Prostate gland (tissue), 2 donors: ENCODE data around the gene SULT2A1. TPM values are rescaled to one million over a fixed set of nuclear protein-coding genes. Genes with fewer than 3 reads are reported as not detected.
"Not testable (repeated sequence)": the region's sequence is repeated elsewhere in the genome, so short reads cannot be mapped to it uniquely, and the experiment has no call there.

Experiments
- DNase-seq: peaks from one replicate; pipeline ENCODE4 v3.0.0-alpha.2; 2019; ENCODE audit warnings: low spot score
- H3K27ac ChIP-seq, 2 donors: fragments of 200-600 bp; sonication (generic); 2 replicates each; pipeline ENCODE4 v1.5.1; 2017 to 2019
- H3K27me3 ChIP-seq: fragments of 200-600 bp; sonication (generic); replicated peaks from 2 replicates; pipeline ENCODE4 v1.5.1; 2019; ENCODE audit not compliant: insufficient read depth
- H3K36me3 ChIP-seq, 2 donors: fragments of 200-600 bp; sonication (generic); 1 replicate in 1 of 2; 2 replicates in 1 of 2; pipeline versions ENCODE4 v1.5.1 to v1.8.1; 2017 to 2019
- H3K4me1 ChIP-seq: fragments of 200-600 bp; sonication (generic); replicated peaks from 2 replicates; pipeline ENCODE4 v1.5.1; 2019
- H3K4me3 ChIP-seq, 2 donors: fragments of 200-600 bp; sonication (generic); 2 replicates each; pipeline ENCODE4 v1.5.1; 2017 to 2019
- H3K9me3 ChIP-seq: fragments of 200-600 bp; sonication (generic); 2 replicates; pipeline ENCODE4 v1.5.1; 2017
- CTCF ChIP-seq, 4 experiments: fragments of 200-600 bp in 2 of 4; fragments of 450-650 bp in 2 of 4; sonication (generic) in 2 of 4; IDR thresholded peaks; 1 replicate in 3 of 4; 2 replicates in 1 of 4; pipeline ENCODE4 v1.5.1; 2016 to 2019; ENCODE audit warnings: antibody characterized with exemption in 4 of 4, mild to moderate bottlenecking in 2 of 4, moderate library complexity in 2 of 4
- POLR2A ChIP-seq: fragments of 450-650 bp; IDR thresholded peaks from one replicate; pipeline ENCODE4 v1.6.1; 2016; ENCODE audit warnings: antibody characterized with exemption, mild to moderate bottlenecking
- POLR2AphosphoS5 ChIP-seq: sonication (generic); formaldehyde crosslinking; IDR thresholded peaks from one replicate; pipeline ENCODE4 v1.6.1; 2017; ENCODE audit warnings: antibody characterized with exemption
- WGBS: methylation state at CpG from one replicate; pipeline ENCODE4 v1.1.5; 2018; 5-methylcytosine and 5-hydroxymethylcytosine counted together
- intact Hi-C: fragments of 100-400 bp; cut with DNase I; formaldehyde crosslinking; loops from one replicate; pipeline ENCODE4 v1.14.2; 2022
- total RNA-seq, 2 donors: library from RNA; depleted of rRNA; stranded (reverse); fragments of >200 nt; gene quantifications; one replicate each; pipeline ENCODE4 v1.1.0, GENCODE V29; 2016

Gene SULT2A1
- total RNA-seq, 2 donors from 2014 or later, result not detected

DNA sequence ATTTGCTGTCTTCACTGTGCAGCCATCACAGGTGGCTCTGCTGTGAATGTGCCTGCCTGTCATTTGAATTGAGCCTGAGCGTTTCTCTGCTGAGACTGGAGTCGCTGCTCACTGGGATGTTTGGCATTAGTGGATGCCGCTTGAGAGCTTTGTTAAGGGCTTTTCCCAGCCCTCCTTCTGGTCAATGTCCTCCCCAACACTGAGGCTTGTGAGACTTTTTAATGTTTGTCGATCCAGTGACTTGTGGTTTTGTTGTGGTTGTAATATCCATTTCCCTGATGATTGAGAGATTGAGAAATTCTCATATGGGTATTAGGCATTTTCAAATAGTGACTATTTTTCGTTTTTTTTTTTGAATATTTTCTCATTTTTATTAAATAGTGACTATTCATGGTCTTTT is 24.5 kb downstream of the SULT2A1 start:
- 92% methylated on average over 5 of the region's 5 CpGs for WGBS
- DNase-seq, result no peak
- H3K36me3 ChIP-seq, result no peaks in the 10 kb centered on the region
- H3K27ac ChIP-seq, result no peak overlapping the region
- TF ChIP-seq POLR2A (no peak), CTCF (IDR thresholded peaks at IDR 0.05) (no peak), POLR2AphosphoS5 (no peak)
- H3K27me3 ChIP-seq, result no peaks in the 10 kb centered on the region
- intact Hi-C loops, result loop anchor here (10.0 kb wide), 1 partner anchor 47 kb away; no protein-coding TSS in a partner anchor
- H3K9me3 ChIP-seq, result no peaks in the 10 kb centered on the region
- H3K4me1 ChIP-seq, result no peaks in the 10 kb centered on the region
- no peak overlapping the region for H3K4me3 ChIP-seq

- 78% methylated on average over 6 of the region's 34 CpGs for WGBS
- intact Hi-C loops, result loop anchor here (10.0 kb wide), 1 partner anchor 46 kb away; no protein-coding TSS in a partner anchor
Measured at GRCh38 chr19:47860602-47861297, 25.4 kb downstream of the SULT2A1 start.

DNA sequence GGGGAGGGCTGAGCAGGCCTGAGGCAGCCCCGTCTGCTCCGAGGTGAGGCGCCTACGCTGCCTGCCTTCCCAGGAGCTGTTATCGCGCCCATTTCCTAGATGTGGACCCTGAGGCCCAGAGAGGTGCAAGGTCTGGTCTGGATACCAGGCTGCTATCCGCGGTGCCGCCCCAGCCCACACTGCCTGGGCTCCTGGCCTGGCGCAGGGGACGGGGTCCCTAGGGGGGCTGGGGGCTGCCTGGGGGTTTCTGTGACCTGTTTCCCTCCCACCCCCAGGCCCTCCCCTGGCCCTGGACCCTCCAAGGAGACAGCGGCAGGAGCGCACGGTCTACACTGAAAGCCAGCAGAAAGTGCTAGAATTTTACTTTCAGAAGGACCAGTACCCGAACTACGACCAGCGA is 26.3 kb downstream of the SULT2A1 start:
- not testable (repeated sequence) for H3K36me3 ChIP-seq, DNase-seq, H3K27ac ChIP-seq, H3K4me1 ChIP-seq, H3K9me3 ChIP-seq, H3K4me3 ChIP-seq, H3K27me3 ChIP-seq
- WGBS, result 95% methylated on average over 5 of the region's 17 CpGs
- intact Hi-C loops, result loop anchor here (10.0 kb wide), 1 partner anchor 45 kb away; no protein-coding TSS in a partner anchor

More at GRCh38 chr19:47860602-47861297, 25.4 kb downstream of the SULT2A1 start:
- no peaks in the 10 kb centered on the region for H3K36me3 ChIP-seq
- no peaks in the 10 kb centered on the region for H3K4me1 ChIP-seq
- H3K27me3 ChIP-seq, result no peaks in the 10 kb centered on the region
- no peak overlapping the region for H3K4me3 ChIP-seq
- no peaks in the 10 kb centered on the region for H3K9me3 ChIP-seq
- no peak for DNase-seq
- no peak overlapping the region for H3K27ac ChIP-seq
- no peak for TF ChIP-seq CTCF (IDR thresholded peaks at IDR 0.05)
- no peak for TF ChIP-seq POLR2AphosphoS5
- TF ChIP-seq POLR2A, result no peak

GRCh38 chr19:47858646-47859285 is 27.3 kb downstream of the SULT2A1 start, which contains the start of gene TPRX2:
Gene TPRX2, plus strand, starts transcription at chr19:47859235. Its CDS starts 12 bp downstream, at chr19:47859247.
- H3K27me3 ChIP-seq, H3K4me3 ChIP-seq, H3K9me3 ChIP-seq, intact Hi-C loops, H3K4me1 ChIP-seq, H3K36me3 ChIP-seq, H3K27ac ChIP-seq, DNase-seq: not testable (repeated sequence)
- WGBS, result 88% methylated on average over 9 of the region's 9 CpGs

DNA sequence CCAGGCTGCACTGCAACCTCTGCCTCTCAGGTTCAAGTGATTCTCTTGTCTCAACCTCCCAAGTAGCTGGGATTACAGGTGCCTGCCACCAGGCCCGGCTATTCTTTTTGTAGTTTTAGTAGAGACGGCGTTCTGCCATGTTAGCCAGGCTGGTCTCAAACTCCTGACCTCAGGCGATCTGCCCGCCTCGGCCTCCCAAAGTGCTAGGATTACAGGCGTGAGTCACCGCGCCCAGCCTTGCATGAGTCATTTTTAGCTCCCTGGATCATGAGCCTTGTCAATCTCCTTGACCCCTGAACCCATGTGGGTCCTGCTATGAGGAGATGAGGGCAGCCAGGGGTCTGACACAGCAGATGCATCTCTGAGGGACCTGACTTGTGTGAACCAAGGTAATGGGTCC is 27.9 kb downstream of the SULT2A1 start:
- H3K9me3 ChIP-seq, H3K4me1 ChIP-seq, H3K4me3 ChIP-seq, H3K27ac ChIP-seq, H3K36me3 ChIP-seq, DNase-seq, intact Hi-C loops, H3K27me3 ChIP-seq: not testable (repeated sequence)
- WGBS, result 88% methylated on average over 9 of the region's 9 CpGs

DNA sequence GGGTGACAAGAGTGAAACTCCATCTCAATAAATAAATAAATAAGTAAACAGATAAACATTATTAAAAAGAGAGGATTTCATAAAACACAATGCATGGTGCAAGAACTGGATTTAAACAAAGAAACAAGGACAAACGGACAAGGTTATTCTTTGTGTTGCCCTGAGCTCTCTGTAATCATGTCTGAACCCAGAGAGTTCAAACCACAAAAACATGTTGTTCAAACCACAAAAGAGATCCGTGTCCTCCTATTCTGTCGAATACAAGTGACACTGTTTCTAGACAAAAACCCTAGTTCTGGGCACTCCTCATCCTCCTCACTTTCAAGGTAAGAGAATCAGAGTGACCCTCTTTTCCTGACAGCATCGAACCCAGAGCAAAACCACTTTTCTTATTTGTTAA is 31.7 kb downstream of the SULT2A1 start:
- DNase-seq, result no peak
- Histone ChIP-seq H3K27me3 (peaks cover 3% of the 10 kb centered on the region), H3K4me3 (no peak overlapping the region)

More for the DNA sequence above, 31.7 kb downstream of the SULT2A1 start:
- no peaks in the 10 kb centered on the region for H3K4me1 ChIP-seq
- no peaks in the 10 kb centered on the region for H3K36me3 ChIP-seq
- H3K27ac ChIP-seq, result no peak overlapping the region
- no peaks in the 10 kb centered on the region for H3K9me3 ChIP-seq
- TF ChIP-seq POLR2A (no peak), CTCF (IDR thresholded peaks at IDR 0.05) (no peak), POLR2AphosphoS5 (no peak)
- 48% methylated on average over 4 of the region's 4 CpGs for WGBS
- intact Hi-C loops, result no loop called here
